K562 (cell line): Measurements from ENCODE around the gene KCNH8. TPM values are rescaled to one million over a fixed set of nuclear protein-coding genes. Genes with fewer than 3 reads are reported as not detected.

Experiments
- ATAC-seq: fragments of 200-7000 bp; cut with Tn5 transposase; 3 replicates; pipeline ENCODE4 v1.9.1; 2020; ENCODE audit warnings: moderate library complexity
- BruUV-seq: library from RNA; stranded (reverse); fragments of 400-500 nt; replicated peaks from 2 replicates; lab custom pipeline; 2021; lab: Mats Ljungman, UMichigan
- CTCF ChIA-PET: fragments of 300-600 bp; formaldehyde crosslinking; extraction: SDS; loops from one replicate; lab custom pipeline; 2021; ENCODE audit warnings: low intra/inter-chr PET ratio; lab: Yijun Ruan, JAX
- POLR2A ChIA-PET: fragments of 300-600, 350-650 bp; sonication (Branson Sonifier 250); formaldehyde crosslinking; extraction: SDS; loops from one replicate; lab custom pipeline; 2021; ENCODE audit warnings: antibody characterized with exemption, inconsistent platforms; lab: Yijun Ruan, JAX
- DNase-seq, 4 experiments: peaks; one replicate each; pipeline versions ENCODE4 v3.0.0 to v3.0.0-alpha.2; 2011 to 2018; ENCODE audit warnings: low spot score in 3 of 4, mixed read lengths in 3 of 4; ENCODE audit errors: extremely low read depth in 1 of 4
- FAIRE-seq: peaks from 2 replicates; lab custom pipeline; 2011; peaks lifted over from hg19 to GRCh38; lab: Jason Lieb, UNC
- H2AFZ ChIP-seq: 2 replicates; pipeline ENCODE4 v1.6.0; 2011; ENCODE audit warnings: low read depth, low read length, control low read depth, inconsistent platforms
- H3K27ac ChIP-seq: fragments of 200-600 bp; 3 replicates; pipeline ENCODE4 v1.8.0; 2011; ENCODE audit warnings: low read depth, mild to moderate bottlenecking, control low read depth, inconsistent platforms, low read length, moderate library complexity, mixed read lengths; ENCODE audit errors: extremely low read depth
- H3K27me3 ChIP-seq, 2 experiments: fragments of 300-600 bp in 1 of 2; 2 replicates in 1 of 2; 3 replicates in 1 of 2; pipeline versions ENCODE4 v1.6.0 to v1.8.0; 2011; ENCODE audit warnings: inconsistent platforms in 2 of 2, low read length in 2 of 2, mild to moderate bottlenecking in 1 of 2, mixed read lengths in 1 of 2, moderate library complexity in 1 of 2; ENCODE audit not compliant: control insufficient read depth in 2 of 2, insufficient read depth in 2 of 2
- H3K36me3 ChIP-seq: fragments of 300-600 bp; 3 replicates; pipeline ENCODE4 v1.8.0; 2011; ENCODE audit warnings: mild to moderate bottlenecking, low read length, inconsistent platforms; ENCODE audit not compliant: control insufficient read depth, insufficient read depth
- H3K4me1 ChIP-seq, 2 experiments: fragments of 200-600 bp in 1 of 2; replicated peaks in 1 of 2; 2 replicates in 1 of 2; 3 replicates in 1 of 2; pipeline versions ENCODE4 v1.5.1 to v1.8.0; 2011; ENCODE audit warnings: inconsistent platforms in 2 of 2, low read length in 2 of 2, mild to moderate bottlenecking in 1 of 2, mixed read lengths in 1 of 2, moderate library complexity in 1 of 2; ENCODE audit not compliant: control insufficient read depth in 2 of 2, insufficient read depth in 2 of 2
- H3K4me2 ChIP-seq: 2 replicates; pipeline ENCODE4 v1.6.1; 2011; ENCODE audit warnings: low read length, control low read depth, inconsistent platforms, mixed read lengths; ENCODE audit not compliant: insufficient read depth
- H3K4me3 ChIP-seq: fragments of 200-600 bp; sonication (generic), shearing (Covaris generic); 2 replicates; pipeline ENCODE4 v1.5.1; 2016; ENCODE audit warnings: control low read depth, inconsistent platforms
- H3K79me2 ChIP-seq: fragments of 200-600 bp; 3 replicates; pipeline ENCODE4 v1.8.0; 2011; ENCODE audit warnings: low read length, inconsistent platforms; ENCODE audit not compliant: control insufficient read depth, insufficient read depth
- H3K9ac ChIP-seq, 2 experiments: 2 replicates each; pipeline versions ENCODE4 v1.6.0 to v1.6.1; 2011; ENCODE audit warnings: low read depth in 2 of 2, low read length in 2 of 2, control low read depth in 1 of 2, inconsistent platforms in 1 of 2, mild to moderate bottlenecking in 1 of 2, mixed read lengths in 1 of 2; ENCODE audit not compliant: insufficient read depth in 1 of 2
- H3K9me1 ChIP-seq: one replicate; pipeline ENCODE4 v1.6.0; 2011; ENCODE audit warnings: inconsistent platforms, mild to moderate bottlenecking, low read length, moderate library complexity; ENCODE audit not compliant: control insufficient read depth, insufficient read depth
- H3K9me3 ChIP-seq: replicated peaks from 2 replicates; pipeline ENCODE4 v1.5.1; 2011; ENCODE audit warnings: low read depth, low read length, inconsistent platforms; ENCODE audit not compliant: control insufficient read depth, insufficient read depth
- H4K20me1 ChIP-seq: replicated peaks from 2 replicates; pipeline ENCODE4 v1.6.1; 2011; ENCODE audit warnings: low read length, inconsistent platforms, mixed read lengths; ENCODE audit not compliant: control insufficient read depth, insufficient read depth
- CBX8 ChIP-seq: fragments of 200-600 bp; sonication (generic); IDR thresholded peaks from 2 replicates; pipeline ENCODE4 v1.6.1; 2012; ENCODE audit warnings: borderline replicate concordance, mixed run types, low read depth, mild to moderate bottlenecking, moderate library complexity, mixed read lengths, low read length, control low read depth, inconsistent platforms; ENCODE audit not compliant: poor library complexity, severe bottlenecking; ENCODE audit errors: extremely low read depth
- ETV1 ChIP-seq: fragments of 450-650 bp; conservative IDR thresholded peaks from 2 replicates; pipeline ENCODE4 v1.6.1; 2016; ENCODE audit warnings: missing genetic modification characterization, control low read depth, low read depth, missing compliant biosample characterization
- FOXP4 ChIP-seq: sonication (generic); formaldehyde crosslinking; IDR thresholded peaks from 2 replicates; pipeline ENCODE4 v1.8.0; 2022; ENCODE audit warnings: mild to moderate bottlenecking, missing genetic modification reagents, borderline replicate concordance
- KLF13 ChIP-seq: fragments of 450-650 bp; IDR thresholded peaks from 2 replicates; pipeline ENCODE4 v1.6.1; 2016; ENCODE audit warnings: missing genetic modification characterization, low read depth, mild to moderate bottlenecking, missing compliant biosample characterization, moderate library complexity, borderline replicate concordance
- LEF1 ChIP-seq: fragments of 450-650 bp; IDR thresholded peaks from 2 replicates; pipeline ENCODE4 v1.6.1; 2016; ENCODE audit warnings: mild to moderate bottlenecking
- MEF2D ChIP-seq: conservative IDR thresholded peaks from 2 replicates; pipeline ENCODE4 v1.6.1; 2016; ENCODE audit warnings: low read depth, missing genetic modification characterization, missing compliant biosample characterization
- NR3C1 ChIP-seq: sonication (generic); formaldehyde crosslinking; IDR thresholded peaks from 2 replicates; pipeline ENCODE4 v1.8.1; 2022; ENCODE audit warnings: missing genetic modification reagents
- NUFIP1 ChIP-seq: fragments of 450-650 bp; IDR thresholded peaks from 2 replicates; pipeline ENCODE4 v1.6.1; 2018; ENCODE audit not compliant: partially characterized antibody
- RFX1 ChIP-seq: fragments of 450-650 bp; IDR thresholded peaks from 2 replicates; pipeline ENCODE4 v1.6.1; 2016; ENCODE audit warnings: mild to moderate bottlenecking, moderate library complexity
- SAFB ChIP-seq: fragments of 200-400 bp; formaldehyde crosslinking; IDR thresholded peaks from 2 replicates; pipeline ENCODE4 v1.6.1; 2017; ENCODE audit warnings: low read depth, low read length, borderline replicate concordance
- SREBF1 ChIP-seq: fragments of 150-350 bp; IDR thresholded peaks from 2 replicates; pipeline ENCODE4 v1.6.1; 2014; ENCODE audit warnings: antibody characterized with exemption, low read depth, low read length, borderline replicate concordance
- ZNF311 ChIP-seq: fragments of 250-450 bp; sonication (Bioruptor Pico); IDR thresholded peaks from 2 replicates; pipeline ENCODE4 v1.4.0; 2020; ENCODE audit warnings: mild to moderate bottlenecking, moderate library complexity
- WGBS: fragments of 100-300 bp; shearing (Covaris generic); methylation state at CpG from one replicate; pipeline ENCODE4 v1.1.6; 2016; ENCODE audit warnings: low coverage, mixed read lengths; ENCODE audit not compliant: insufficient coverage; ENCODE audit errors: missing lambda C conversion rate; 5-methylcytosine and 5-hydroxymethylcytosine counted together
- in situ Hi-C: fragments of 300-500 bp; cut with MboI; formaldehyde crosslinking; loops from 4 replicates; pipeline ENCODE4 v1.15.0; 2018; ENCODE audit warnings: inconsistent platforms, mixed read lengths
- intact Hi-C: fragments of 100-400 bp; cut with micrococcal nuclease; formaldehyde crosslinking; loops from 2 replicates; pipeline ENCODE4 v1.14.2; 2022
- polyA plus RNA-seq, 8 experiments: library from polyadenylated mRNA; depleted of rRNA in 4 of 8; stranded (reverse) in 5 of 8; unstranded in 3 of 8; fragments of >200 nt; fragmentation: Nextera tagmentation in 2 of 8; fragmentation: Illumina TruSeq in 1 of 8; extraction: Ambion mirVana in 2 of 8; extraction: Trizol in 1 of 8; gene quantifications; 2 replicates each; pipeline versions ENCODE4 v1.2.1 to v1.2.3, GENCODE V29; 2011 to 2014; ENCODE audit warnings: inconsistent platforms in 1 of 8, missing spikeins in 1 of 8
- total RNA-seq, 7 experiments: library from RNA; depleted of rRNA in 6 of 7; stranded (reverse); fragments of >200 nt in 6 of 7; fragmentation: Illumina TruSeq in 2 of 7; extraction: Trizol in 2 of 7; gene quantifications; 2 replicates each; pipeline versions ENCODE4 v1.2.1 to v1.2.3, GENCODE V29; 2011 to 2021; ENCODE audit warnings: low replicate concordance in 1 of 7

Gene KCNH8
- total and polyA plus RNA-seq, 9 of the 15 experiments (the other 6 are each of a cell fraction or from before 2014, with no cell fraction given), result 0.02 to 0.08 (median 0.04) TPM; not detected in 6

DNA sequence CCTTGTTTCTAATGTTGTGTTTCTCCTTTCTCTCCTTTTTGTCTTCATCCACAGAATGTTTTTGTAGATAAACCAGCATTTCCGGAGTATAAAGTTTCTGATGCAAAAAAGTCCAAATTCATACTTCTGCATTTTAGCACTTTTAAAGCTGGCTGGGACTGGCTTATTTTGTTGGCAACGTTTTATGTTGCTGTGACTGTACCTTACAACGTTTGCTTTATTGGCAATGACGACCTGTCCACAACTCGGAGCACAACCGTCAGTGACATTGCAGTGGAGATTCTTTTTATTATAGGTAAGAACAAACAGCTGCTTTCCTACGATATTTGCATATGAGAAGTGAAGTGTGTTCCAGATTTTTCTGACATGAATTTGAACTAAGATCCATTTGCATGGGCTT lies 199.4 kb downstream of the KCNH8 start:
- no peak for FAIRE-seq
- under 1% methylated on average over 7 of the region's 7 CpGs for WGBS
- H3K36me3 ChIP-seq, result no peaks in the 10 kb centered on the region
- TF ChIP-seq NR3C1 (CRISPR knock-in tag), result no peak
- TF ChIP-seq CBX8, result no peak
- no peak for TF ChIP-seq ETV1 (tag)
- no peak for TF ChIP-seq FOXP4 (CRISPR knock-in tag)
- TF ChIP-seq SAFB, result no peak
- no peak for TF ChIP-seq MEF2D (tag)
- TF ChIP-seq SREBF1, result no peak
- no peak for TF ChIP-seq ZNF311
- TF ChIP-seq NUFIP1, result no peak
- TF ChIP-seq LEF1, result no peak
- TF ChIP-seq RFX1, result no peak
- TF ChIP-seq KLF13 (tag), result no peak
- TF ChIP-seq, all 486 proteins: peak for 0
- no peak for DNase-seq
- in situ Hi-C loops (no loop called here), intact Hi-C loops (loop anchor here (2.0 kb wide), 1 partner anchor 693 kb away; the partner anchor contains the start of gene KAT2B)
- Histone ChIP-seq H3K9ac (no peak overlapping the region), H3K9me1 (no peaks in the 10 kb centered on the region), H3K4me1 (no peaks in the 10 kb centered on the region), H4K20me1 (no peaks in the 10 kb centered on the region), H3K4me3 (no peak overlapping the region), H3K4me2 (no peak overlapping the region), H3K9me3 (no peaks in the 10 kb centered on the region), H2AFZ (no peak overlapping the region), H3K27me3 (no peaks in the 10 kb centered on the region), H3K79me2 (no peaks in the 10 kb centered on the region), H3K27ac (no peak overlapping the region)
- no TSS peak for BruUV-seq
- POLR2A ChIA-PET, result no interaction called here
- CTCF ChIA-PET, result no interaction called here
- ATAC-seq, result no peak
